SIG-M5 (cell line): ENCODE results near the gene SLC30A2.
"Not testable (repeated sequence)": the region's sequence is repeated elsewhere in the genome, so short reads cannot be mapped to it uniquely, and the experiment has no call there.

ENCODE experiments used
- DNase-seq: peaks from one replicate; lab custom pipeline; 2025; lab: John Stamatoyannopoulos, UW

The SLC30A2 gene, protein sequence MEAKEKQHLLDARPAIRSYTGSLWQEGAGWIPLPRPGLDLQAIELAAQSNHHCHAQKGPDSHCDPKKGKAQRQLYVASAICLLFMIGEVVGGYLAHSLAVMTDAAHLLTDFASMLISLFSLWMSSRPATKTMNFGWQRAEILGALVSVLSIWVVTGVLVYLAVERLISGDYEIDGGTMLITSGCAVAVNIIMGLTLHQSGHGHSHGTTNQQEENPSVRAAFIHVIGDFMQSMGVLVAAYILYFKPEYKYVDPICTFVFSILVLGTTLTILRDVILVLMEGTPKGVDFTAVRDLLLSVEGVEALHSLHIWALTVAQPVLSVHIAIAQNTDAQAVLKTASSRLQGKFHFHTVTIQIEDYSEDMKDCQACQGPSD

DNA sequence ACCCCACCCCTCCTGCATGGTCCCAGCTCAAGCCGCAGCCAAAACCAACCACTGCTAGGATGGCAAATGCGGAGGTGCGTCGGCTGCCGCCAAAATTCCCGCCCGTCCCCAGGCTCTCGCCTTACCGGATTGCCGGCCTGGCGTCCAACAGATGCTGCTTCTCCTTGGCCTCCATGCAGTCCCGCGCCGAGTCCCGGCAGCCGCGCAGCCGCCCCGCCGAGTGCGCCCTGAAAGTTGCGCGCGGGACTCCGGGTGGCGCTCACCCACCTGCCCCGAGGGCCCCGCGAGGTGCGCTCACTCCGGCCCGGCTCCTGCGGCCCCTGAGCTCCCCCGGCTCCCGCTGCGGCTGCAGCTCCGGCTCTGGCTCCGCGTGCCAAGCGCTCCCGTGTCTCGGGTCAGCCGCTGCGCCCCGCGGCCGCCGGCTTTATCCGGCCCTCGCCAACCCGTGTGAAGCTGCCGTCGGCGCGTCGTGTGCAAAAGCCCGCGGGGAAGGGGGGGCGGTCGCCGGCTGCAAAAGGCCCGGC lies at the start of gene SLC30A2:
Gene SLC30A2 (minus strand): TSS at position 397 of the 524 bp plus-strand sequence. CDS start 222 bp downstream, at position 175.
- DNase-seq = no peak

DNA sequence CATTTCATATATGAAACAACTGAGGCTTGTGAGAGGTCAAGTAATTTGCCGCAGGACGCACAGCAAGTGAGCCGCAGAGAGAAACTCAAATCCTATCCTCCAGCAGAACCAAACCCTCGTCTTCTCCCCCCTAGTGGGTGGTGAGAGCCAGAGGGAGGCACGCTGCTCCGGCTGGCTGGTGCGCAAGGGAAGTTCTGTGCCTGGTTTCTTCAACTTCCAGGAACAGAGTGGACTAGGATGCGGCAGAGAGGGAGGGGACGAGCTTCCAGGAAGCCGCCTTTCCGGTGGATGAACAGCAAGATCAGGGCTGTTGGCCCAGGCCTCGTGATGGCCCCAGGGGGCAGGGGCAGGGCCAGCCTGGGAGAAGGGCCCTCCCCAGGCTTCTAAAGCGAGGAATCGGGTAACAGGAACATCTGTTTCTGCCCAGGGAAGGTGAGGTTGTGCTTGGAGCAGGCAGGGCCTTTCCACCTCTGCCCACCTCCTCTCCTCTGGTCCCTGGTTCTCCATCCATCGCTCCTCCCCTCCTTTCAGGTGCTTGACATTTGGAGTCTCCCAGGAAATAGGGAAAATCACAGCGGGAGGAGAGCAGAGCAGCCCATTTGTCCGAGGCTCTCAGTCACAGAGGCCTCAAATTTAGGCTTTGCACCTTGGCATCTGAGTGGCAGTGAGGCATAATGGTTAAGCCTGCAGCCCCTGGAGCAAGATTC lies 48.9 kb upstream of the SLC30A2 start:
- DNase-seq = no peak

DNA sequence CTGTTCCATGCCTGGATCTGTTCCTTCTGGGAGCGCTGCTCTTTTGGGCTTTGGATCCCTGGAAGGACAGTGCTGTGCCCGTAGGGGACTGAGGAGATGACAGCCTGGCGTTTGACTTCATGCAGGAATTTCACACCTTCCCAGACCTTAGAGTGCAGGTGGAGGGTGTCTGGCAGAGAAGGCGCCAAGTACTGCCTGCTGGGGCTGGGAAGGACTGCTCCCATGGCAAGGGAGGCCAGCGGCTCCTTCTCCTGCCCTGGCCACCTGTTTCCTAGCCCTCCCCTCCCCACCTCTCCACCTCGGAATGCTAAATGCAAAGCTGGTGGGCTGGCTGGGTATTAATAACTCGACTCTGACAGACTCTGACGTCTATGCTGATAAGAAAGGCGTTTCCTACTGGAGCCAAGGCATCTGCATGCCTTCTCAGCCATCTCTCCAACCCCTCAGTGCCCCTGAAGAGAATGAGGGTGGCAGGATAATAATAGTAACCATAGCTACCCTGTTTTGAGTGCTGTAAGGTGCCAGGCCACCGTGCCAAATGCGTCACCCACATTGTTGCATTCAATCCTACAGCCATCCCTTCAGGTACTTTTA lies 48.3 kb upstream of the SLC30A2 start:
- no peak for DNase-seq

DNA sequence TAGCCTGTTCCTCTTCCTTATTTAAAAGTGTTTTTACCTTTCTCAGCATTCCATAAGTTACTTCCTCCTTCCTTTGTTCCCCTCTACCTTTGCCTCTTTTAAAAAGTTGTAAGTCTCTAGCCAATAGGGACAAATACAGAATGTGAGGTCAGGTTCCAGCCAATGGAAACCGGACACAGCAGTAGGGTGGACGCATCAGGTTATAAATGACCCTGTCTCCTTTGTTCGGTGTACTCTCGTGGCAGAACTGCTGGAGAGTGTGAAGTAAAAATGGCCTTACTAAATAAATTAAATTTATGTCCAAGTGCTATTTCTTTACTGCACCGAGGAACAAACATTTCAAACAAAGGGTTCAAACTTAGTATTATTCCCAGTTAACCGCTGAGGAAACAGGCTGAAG lies 47.7 kb upstream of the SLC30A2 start:
- not testable (repeated sequence) for DNase-seq

DNA sequence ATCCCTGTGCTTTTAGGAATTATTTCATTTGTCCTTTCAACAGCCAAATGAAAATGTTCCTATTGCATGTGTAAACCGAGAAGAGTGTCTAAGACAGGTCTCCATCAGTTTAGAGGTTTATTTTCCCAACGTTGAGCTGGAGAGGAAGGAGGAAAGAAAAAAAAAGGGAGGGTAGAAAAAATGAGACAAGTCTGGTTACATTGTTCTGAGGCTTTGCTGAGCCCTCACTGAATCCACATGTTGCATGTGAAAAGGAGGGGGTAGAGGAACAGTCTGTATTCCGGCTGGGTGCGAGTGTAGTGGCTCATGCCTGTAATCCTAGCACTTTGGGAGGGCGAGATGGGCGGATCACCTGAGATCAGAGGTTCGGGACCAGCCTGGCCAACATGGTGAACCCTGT lies 46.5 kb upstream of the SLC30A2 start:
- no peak for DNase-seq

DNA sequence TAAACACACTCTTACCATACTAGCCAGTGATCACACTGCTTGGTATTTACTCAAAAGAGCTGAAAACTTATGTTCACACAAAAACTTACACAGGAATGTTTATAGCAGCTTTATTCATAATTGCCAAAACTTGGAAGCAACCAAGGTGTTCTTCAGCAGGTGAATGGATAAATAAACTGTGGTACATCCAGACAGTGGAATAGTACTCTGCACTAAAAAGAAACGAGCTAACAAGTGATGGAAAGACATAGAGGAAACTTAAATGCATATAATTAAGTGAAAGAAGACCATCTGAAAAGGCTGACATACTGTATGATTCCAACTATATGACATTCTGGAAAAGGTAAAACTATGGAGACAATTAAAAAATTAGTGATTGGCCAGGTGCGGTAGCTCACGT lies 45.0 kb upstream of the SLC30A2 start:
- DNase-seq = no peak

DNA sequence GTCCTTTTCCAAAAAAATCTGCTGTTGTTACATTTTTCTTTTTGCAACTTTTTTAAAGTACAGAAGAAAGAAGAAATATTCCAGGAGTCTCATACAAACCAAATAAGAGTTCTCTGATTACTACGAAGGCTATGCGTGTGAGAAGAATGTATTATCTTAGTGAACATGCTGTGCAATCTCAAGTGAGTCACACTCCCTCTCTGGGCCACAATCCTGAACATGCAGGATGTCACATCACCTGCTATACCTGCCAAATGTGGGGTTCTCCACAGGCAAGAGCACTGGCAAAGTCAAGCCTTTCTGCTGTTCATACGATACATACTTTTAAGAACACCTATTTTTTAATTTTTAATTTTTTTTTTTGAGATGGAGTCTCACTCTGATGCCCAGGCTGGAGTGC lies 43.2 kb upstream of the SLC30A2 start:
- DNase-seq = no peak

DNA sequence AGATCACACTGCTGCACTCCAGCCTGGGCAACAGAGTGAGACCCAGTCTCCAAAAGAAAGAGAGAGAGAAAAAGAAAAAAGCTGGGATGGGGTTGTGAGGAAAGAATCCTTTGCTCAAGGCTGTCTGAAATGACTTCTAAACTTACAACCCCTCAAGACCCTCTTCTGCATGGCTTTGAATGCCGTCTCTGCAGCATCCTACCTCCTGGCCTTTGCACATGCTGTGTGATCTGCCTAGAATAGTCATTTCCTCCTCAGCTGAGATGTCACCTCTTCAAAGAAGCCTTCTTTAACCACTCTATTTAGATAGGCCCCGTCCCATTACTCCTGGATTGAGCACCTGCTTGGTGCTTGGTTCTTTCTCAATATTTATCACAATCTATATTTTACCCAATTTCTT lies 38.9 kb upstream of the SLC30A2 start:
- no peak for DNase-seq

DNA sequence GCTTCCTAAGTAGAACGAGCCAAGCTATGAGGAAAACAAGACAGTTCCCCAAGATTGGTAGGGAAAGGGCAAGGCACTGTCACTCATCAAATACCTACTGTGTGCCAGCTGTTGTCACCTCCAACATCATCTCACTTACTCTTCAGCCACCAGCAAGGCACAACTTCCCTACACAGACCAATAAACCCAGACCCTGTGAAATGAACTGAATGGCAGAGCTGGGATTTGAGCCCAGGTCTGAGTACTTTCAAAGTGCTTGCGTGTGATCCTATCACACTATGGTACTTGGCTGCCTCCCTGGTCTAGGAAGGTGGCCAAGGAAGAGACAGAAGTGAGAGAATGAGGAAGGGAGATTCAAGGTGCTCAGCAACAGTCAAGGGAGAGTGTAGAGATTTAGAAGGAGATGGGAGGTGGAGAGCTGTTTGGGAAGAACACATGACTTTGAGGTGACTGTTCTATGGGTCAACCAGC lies 38.2 kb upstream of the SLC30A2 start:
- DNase-seq = no peak

DNA sequence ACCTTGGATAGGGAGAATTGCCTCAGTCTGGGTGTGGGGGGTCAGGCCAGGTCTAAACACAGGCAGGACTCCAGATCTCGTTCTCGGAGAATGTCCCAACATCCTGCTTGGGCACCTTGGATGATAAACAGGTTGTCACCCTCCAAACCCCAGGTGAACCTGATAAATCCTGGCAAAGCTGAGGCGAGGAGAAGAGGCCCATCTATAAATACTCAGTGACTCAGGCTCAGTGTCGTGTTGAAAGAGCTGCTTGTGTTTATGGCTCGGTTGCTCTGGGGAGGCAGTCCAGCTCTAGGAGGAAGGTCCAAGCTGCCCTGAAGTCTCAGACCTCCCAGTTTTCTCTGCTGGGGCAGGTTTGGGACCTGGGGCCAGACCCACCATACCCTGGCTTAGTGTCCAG lies 37.3 kb upstream of the SLC30A2 start:
- no peak for DNase-seq

DNA sequence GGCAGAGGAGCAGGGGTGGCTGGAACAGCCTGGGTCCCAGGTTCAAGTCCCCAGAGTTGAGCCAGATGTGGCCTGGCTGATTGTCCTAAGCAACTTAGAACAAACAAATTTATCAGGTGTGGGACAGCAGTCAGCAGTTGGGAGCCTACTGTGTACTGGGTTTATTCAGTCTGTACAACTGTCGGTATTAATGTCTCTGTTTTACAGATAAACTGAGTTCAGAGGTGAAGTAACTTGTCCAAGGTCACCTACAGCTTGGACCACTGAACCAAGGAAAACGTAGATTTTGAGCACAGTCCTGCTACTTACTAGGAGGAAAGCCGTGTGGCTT lies 36.1 kb upstream of the SLC30A2 start:
- no peak for DNase-seq

DNA sequence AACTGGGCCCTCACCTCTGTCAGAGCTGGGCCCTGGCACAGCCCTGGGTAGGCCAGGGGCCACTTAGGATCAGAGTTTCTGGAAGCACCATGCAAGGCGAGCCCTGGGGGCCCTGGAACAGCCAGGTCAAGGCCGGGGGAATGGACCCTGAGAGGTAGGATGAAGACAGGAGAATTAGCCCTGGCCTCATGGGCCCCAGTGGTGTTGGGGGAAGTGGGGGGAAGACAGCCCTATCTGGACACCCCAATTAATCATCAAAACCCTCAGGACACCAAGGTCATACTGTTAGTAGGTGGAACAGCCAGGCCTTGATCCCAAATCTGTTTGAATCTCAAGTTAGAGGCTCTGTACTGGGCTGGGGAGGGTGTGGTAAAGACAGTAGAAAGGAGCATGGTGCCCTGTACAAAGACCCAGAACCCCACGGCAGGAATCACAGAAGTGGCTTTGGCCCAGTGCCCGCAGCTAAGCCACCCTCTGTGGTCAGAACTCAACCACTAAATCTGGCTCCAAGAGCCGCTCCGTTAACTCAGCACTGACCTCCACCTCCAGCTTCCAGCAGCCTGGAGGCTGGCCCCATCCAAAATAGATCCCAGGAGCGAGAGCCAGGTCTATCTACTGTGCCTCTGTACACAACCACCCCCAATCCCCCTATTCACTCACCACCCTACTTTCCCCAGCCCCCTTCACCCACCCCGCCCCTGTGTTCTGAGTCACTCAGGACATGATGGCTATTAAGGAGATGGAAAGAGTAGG lies 35.5 kb upstream of the SLC30A2 start:
- no peak for DNase-seq

DNA sequence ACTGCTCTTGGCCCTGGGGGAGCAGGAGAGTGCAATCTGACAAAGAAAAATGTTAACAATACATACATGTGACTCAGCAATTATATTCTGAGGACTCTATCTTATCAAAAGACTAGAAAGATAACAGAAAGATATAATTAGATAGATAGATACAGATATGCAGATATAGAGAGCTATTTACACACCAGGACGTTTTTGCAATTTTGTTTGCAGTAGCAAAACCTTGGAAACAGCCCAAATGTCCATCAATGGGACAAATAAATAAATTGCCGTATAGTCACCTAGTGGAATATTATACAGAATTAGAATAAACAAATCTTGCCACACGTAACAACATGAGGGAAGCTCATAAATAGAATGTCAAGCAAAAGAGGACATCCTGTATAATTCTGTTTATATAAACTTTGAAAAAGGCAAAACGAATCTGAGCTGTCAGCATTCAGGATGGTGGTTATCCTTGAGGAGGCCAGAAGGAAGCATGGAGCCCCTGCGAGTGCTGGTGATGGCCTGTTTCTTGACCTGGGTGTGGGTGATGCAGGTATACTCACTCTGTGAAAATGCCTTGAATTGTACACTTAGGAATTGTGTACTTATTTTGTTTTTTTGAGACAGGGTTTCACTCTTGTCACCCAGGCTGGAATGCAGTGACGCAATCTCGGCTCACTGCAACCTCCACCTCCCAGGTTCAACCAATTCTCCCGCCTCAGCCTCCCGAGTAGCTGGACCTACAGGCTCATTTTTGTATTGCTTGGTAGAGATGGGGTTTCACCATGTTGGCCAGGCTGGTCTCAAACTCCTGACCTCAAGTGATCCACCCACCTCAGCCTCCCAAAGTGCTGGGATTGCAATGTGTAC lies 34.3 kb upstream of the SLC30A2 start:
- no peak for DNase-seq

DNA sequence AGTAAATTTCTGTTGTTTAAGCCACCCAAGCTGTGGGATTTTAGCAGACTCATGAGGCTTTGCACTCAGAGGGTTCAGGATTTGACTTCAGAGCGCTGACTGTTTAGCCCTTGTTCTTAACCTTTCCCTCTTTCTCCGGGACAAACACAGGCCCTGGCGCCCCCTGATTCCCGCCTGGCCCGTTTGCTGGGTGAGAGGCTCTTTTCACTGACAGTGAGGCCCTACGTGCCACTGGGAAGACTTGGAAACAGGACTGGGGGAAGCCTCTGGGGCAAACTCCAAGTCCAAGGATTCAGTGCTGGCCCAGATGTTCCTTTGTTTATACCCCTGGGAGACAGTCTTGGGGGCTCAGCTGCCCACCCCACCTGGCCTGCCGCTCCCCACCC lies 33.3 kb upstream of the SLC30A2 start:
- no peak for DNase-seq

DNA sequence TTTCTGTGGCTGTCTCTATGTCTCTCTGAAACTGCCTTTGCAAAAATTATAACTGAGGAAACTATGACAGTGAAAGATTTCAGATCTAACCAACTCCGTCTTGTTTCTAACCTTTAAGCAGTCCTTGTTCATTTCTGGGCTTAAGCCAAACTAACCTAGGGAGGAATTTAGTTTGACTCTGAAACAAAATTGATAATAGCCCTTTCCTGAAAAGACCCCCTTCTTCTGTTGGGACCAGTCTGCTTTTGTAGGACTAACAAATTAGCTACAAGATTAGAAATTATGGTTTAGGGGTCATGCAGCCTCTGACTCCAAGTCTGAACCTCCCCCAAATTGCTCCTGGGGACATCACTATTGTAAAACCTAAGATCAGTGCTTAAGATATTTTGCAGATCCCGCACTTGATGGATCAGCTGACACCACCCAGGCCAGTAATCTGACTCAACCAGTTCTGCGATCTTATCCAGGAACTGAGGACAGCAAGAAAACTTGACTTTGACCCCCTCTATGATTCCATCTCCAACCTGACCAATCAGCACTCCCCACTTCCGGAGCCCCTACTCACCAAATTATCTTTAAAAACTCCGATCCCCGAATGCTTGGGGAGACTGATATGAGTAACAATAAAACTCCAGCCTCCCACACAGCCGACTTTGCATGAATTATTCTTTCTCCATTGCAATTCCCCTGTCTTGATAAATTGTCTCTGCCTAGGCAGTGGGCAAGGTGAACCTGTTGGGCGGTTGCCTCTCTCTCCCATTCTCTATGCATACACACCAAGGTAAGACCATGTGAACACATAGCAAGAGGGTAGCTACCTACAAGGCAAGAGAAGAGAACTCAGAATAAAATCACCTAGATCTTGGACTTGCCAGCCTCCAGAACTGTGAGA lies 32.6 kb upstream of the SLC30A2 start:
- no peak for DNase-seq

DNA sequence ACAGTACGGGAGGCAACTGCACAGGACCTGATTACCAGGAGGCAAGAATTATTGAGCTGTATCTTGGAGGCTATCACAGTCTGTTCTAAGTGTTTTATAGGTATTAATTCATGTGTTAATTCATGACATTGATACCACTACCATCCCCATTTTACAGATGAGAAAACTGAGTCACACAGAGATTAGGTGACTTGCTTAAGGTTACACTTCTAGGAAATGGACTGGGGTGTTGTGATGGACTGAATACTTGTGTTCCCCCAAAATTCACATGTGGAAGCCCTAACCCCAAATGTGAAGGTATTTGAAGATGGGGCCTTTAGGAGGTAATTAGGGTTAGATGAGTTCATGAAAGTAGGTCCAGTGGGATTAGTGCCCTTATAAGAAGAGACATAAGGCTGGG lies 31.6 kb upstream of the SLC30A2 start:
- DNase-seq = no peak

DNA sequence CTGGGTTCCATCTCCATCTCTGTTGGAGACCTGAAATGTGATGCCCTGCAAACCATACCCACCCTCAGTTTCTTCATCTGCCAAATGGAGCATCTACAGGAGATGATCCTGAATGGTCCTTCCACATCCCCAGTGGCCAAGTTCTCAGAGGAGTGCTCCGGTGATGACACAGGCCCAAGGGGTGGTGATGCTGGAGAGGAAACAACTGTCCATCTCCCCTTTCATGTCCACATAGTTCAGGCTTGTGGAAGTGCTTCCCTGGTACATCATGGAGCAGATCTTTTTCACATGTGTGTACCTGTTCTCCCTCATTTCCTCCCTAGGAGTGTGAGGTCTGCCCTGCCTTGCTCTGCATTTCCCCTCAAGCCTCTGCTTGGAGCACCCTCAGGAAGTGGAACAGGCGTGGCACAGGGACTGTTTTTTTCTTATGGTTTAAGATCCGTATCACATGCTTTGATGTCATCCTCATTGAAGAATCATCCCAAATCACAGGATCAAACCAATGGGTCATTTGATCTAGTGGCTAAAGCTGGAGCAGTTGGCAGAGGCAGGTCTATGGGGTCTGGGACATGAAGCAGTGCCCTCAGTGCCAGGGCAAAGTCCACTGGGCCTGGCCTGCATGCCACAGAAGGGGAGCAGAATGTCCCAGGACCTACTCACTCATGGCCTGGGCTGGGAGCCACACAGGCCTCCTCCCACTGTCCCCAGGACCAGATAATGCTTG lies 29.7 kb upstream of the SLC30A2 start:
- no peak for DNase-seq

DNA sequence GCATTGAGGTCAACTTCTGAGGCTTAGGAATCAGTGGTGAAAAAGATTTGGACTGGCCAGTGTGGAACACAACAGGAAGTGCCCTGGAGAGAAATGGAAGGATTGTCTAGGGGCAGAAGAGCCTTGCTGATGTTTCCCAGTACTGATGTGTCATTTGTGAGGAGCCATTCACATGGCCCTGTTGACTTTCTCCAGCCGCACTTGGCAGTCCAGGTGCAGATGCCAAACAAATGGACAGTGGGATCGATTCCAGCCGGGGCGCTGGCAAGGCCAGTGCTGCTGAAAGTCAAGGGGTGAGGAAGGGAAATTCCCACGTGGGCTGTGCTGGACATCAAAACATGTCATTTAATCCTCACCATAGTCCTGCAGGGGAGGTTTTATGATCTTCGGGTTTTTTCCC lies 26.4 kb upstream of the SLC30A2 start:
- no peak for DNase-seq

DNA sequence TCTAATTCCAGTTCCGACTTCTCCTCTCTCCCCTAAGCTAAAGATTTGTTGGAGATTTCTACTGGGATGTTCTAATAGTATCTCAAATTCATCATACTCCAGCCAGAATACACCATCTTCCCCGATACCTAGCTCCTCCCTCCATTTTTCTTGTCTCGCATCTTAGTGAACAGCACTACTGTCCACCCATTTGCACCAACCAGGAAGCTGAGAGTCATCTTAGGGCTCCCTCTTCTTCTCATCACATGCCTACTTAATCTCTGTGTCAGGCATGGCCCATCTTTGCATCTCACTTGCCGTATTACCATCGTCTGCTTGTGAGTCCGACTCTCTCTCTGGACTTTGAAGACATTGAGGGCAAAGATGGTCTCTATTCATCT lies 25.0 kb upstream of the SLC30A2 start:
- DNase-seq = no peak
